Hepatocyte (in vitro differentiated cells): ENCODE results near the gene CXCR4. TPM values are rescaled to one million over a fixed set of nuclear protein-coding genes. Genes with fewer than 3 reads are reported as not detected.

Experiments used
- DNase-seq: peaks from one replicate; pipeline ENCODE4 v3.0.0-alpha.2; 2016; ENCODE audit warnings: low spot score
- H2AFZ ChIP-seq: fragments of 200-600 bp; sonication (generic); 2 replicates; pipeline ENCODE4 v1.6.0; 2016; ENCODE audit warnings: antibody characterized with exemption, mild to moderate bottlenecking
- H3K27ac ChIP-seq: fragments of 200-600 bp; sonication (generic); 2 replicates; pipeline ENCODE4 v1.5.1; 2016; ENCODE audit warnings: mild to moderate bottlenecking
- H3K27me3 ChIP-seq: fragments of 200-600 bp; sonication (generic); 2 replicates; pipeline ENCODE4 v1.6.1; 2016
- H3K36me3 ChIP-seq: fragments of 200-600 bp; sonication (generic); replicated peaks from 2 replicates; pipeline ENCODE4 v1.5.1; 2016; ENCODE audit warnings: low read depth; ENCODE audit not compliant: insufficient read depth
- H3K4me1 ChIP-seq: fragments of 200-600 bp; sonication (generic); 2 replicates; pipeline ENCODE4 v1.5.1; 2016; ENCODE audit warnings: mild to moderate bottlenecking, moderate library complexity; ENCODE audit not compliant: insufficient read depth
- H3K4me2 ChIP-seq: fragments of 200-600 bp; sonication (generic); 2 replicates; pipeline ENCODE4 v1.6.0; 2016
- H3K4me3 ChIP-seq: fragments of 200-600 bp; sonication (generic); 2 replicates; pipeline ENCODE4 v1.5.1; 2016; ENCODE audit warnings: mild to moderate bottlenecking
- H3K79me2 ChIP-seq: fragments of 200-600 bp; sonication (generic); 2 replicates; pipeline ENCODE4 v1.6.0; 2017; ENCODE audit warnings: mild to moderate bottlenecking
- H3K9me2 ChIP-seq: fragments of 200-600 bp; sonication (generic); replicated peaks from 2 replicates; pipeline ENCODE4 v1.6.0; 2017; ENCODE audit warnings: mild to moderate bottlenecking; ENCODE audit not compliant: insufficient read depth
- H3K9me3 ChIP-seq: fragments of 200-600 bp; sonication (generic); 2 replicates; pipeline ENCODE4 v1.5.1; 2016; ENCODE audit warnings: low read depth, mild to moderate bottlenecking
- H4K20me1 ChIP-seq: fragments of 200-600 bp; sonication (generic); 2 replicates; pipeline ENCODE4 v1.6.0; 2016; ENCODE audit warnings: mild to moderate bottlenecking; ENCODE audit not compliant: insufficient read depth, poor library complexity, severe bottlenecking
- EZH2 ChIP-seq: fragments of 200-600 bp; sonication (generic); IDR thresholded peaks from 2 replicates; pipeline ENCODE4 v1.6.1; 2016; ENCODE audit warnings: antibody characterized with exemption, mild to moderate bottlenecking, borderline replicate concordance
- EZH2phosphoT487 ChIP-seq: fragments of 200-600 bp; sonication (generic); IDR thresholded peaks from one replicate; pipeline ENCODE4 v1.6.1; 2018; ENCODE audit warnings: antibody characterized with exemption, mild to moderate bottlenecking, low read depth, moderate library complexity; ENCODE audit not compliant: unreplicated experiment, severe bottlenecking
- WGBS: methylation state at CpG from one replicate; pipeline ENCODE4 v1.1.6; 2016; ENCODE audit warnings: low lambda C conversion rate; ENCODE audit errors: missing lambda C conversion rate; 5-methylcytosine and 5-hydroxymethylcytosine counted together
- polyA plus RNA-seq: library from polyadenylated mRNA; unstranded; fragments of >200 nt; fragmentation: Nextera tagmentation; extraction: Ambion mirVana; gene quantifications from 2 replicates; pipeline ENCODE4 v1.2.1, GENCODE V29; 2016
- total RNA-seq: library from RNA; depleted of rRNA; stranded (reverse); fragments of >200 nt; gene quantifications from 2 replicates; pipeline ENCODE4 v1.2.3, GENCODE V29; 2014
- TF ChIP-seq, protein P1 (sequence below): fragments of 200-600 bp; sonication (generic); IDR thresholded peaks from 2 replicates; pipeline ENCODE4 v1.5.1; 2016; ENCODE audit warnings: antibody characterized with exemption, mild to moderate bottlenecking; ENCODE audit not compliant: poor library complexity

Gene CXCR4
- total and polyA plus RNA-seq, 2 experiments from 2014 or later = 3.8 to 6.2 TPM

- Histone ChIP-seq H3K79me2 (no peaks in the 10 kb centered on the region), H3K4me2 (peak overlapping the region; percentile 67), H3K4me1 (peaks cover 10% of the 10 kb centered on the region), H3K4me3 (no peak overlapping the region), H3K36me3 (no peaks in the 10 kb centered on the region), H4K20me1 (no peaks in the 10 kb centered on the region), H3K27ac (peak overlapping the region; percentile 65), H3K27me3 (no peaks in the 10 kb centered on the region), H2AFZ (no peak overlapping the region), H3K9me2 (no peaks in the 10 kb centered on the region), H3K9me3 (no peaks in the 10 kb centered on the region)
- 31% methylated on average over 2 of the region's 2 CpGs for WGBS
- TF ChIP-seq EZH2phosphoT487 (no peak), EZH2 (no peak)
- TF ChIP-seq, protein P1, sequence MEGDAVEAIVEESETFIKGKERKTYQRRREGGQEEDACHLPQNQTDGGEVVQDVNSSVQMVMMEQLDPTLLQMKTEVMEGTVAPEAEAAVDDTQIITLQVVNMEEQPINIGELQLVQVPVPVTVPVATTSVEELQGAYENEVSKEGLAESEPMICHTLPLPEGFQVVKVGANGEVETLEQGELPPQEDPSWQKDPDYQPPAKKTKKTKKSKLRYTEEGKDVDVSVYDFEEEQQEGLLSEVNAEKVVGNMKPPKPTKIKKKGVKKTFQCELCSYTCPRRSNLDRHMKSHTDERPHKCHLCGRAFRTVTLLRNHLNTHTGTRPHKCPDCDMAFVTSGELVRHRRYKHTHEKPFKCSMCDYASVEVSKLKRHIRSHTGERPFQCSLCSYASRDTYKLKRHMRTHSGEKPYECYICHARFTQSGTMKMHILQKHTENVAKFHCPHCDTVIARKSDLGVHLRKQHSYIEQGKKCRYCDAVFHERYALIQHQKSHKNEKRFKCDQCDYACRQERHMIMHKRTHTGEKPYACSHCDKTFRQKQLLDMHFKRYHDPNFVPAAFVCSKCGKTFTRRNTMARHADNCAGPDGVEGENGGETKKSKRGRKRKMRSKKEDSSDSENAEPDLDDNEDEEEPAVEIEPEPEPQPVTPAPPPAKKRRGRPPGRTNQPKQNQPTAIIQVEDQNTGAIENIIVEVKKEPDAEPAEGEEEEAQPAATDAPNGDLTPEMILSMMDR = no peak
- DNase-seq = no peak
Observed at GRCh38 chr2:136065384-136065783, 52.6 kb downstream of the CXCR4 start.

Other genes starting within 250 kb of the CXCR4 start
- gene MCM6, start 241.7 kb downstream of the CXCR4 start, total RNA-seq = 16.1 and 17.9 TPM in 2 replicates
- gene MCM6, start 241.7 kb downstream of the CXCR4 start, polyA plus RNA-seq = 8.3 and 13.7 TPM in 2 replicates
- 69.5 and 76.2 TPM in 2 replicates for gene DARS1, start 132.5 kb downstream of the CXCR4 start, total RNA-seq
- 52.5 and 67.0 TPM in 2 replicates for gene DARS1, start 132.5 kb downstream of the CXCR4 start, polyA plus RNA-seq